Neural progenitor cell (in vitro differentiated cells): Measurements from ENCODE around the gene IL26.

ENCODE experiments used
- CTCF ChIP-seq: fragments of 200-600 bp; sonication (generic); IDR thresholded peaks from 2 replicates; pipeline ENCODE4 v1.5.1; 2017; ENCODE audit warnings: antibody characterized with exemption, mild to moderate bottlenecking
- EZH2 ChIP-seq: fragments of 200-600 bp; sonication (generic); IDR thresholded peaks from 2 replicates; pipeline ENCODE4 v1.6.1; 2017; ENCODE audit warnings: antibody characterized with exemption, mild to moderate bottlenecking, moderate library complexity
- EZH2phosphoT487 ChIP-seq: fragments of 200-600 bp; sonication (generic); IDR thresholded peaks from 2 replicates; pipeline ENCODE4 v1.6.1; 2017; ENCODE audit warnings: antibody characterized with exemption

GRCh38 chr12:68176257-68176656, 49.4 kb downstream of the IL26 start:
- TF ChIP-seq CTCF, result no peak
- no peak for TF ChIP-seq EZH2
- no peak for TF ChIP-seq EZH2phosphoT487
